ENCODE data around the gene SNORC. TPM values are rescaled to one million over a fixed set of nuclear protein-coding genes. Genes with fewer than 3 reads are reported as not detected.

SNORC gene
- total and polyA plus RNA-seq, 10 of the 15 experiments (the other 5 are each of a cell fraction or from before 2014, with no cell fraction given), result 0.04 to 0.74 (median 0.45) TPM; not detected in 4

GRCh38 chr2:232870766-232871371 is 805 bp downstream of the SNORC start (continued):
- TF ChIP-seq ZBTB11 (CRISPR knock-in tag; IDR thresholded peaks at IDR 0.05), result no peak
- TF ChIP-seq SMARCA5 (IDR thresholded peaks at IDR 0.05), result no peak
- no peak for TF ChIP-seq JUNB (IDR thresholded peaks at IDR 0.05)
- no peak for TF ChIP-seq KDM1A (IDR thresholded peaks at IDR 0.05; ENCODE audit: borderline replicate concordance)
- no peak for TF ChIP-seq FOXM1 (IDR thresholded peaks at IDR 0.05; ENCODE audit: low read depth, low read length)
- no peak for TF ChIP-seq GABPA (IDR thresholded peaks at IDR 0.05; ENCODE audit: low read depth)
- no peak for TF ChIP-seq WRNIP1 (IDR thresholded peaks at IDR 0.05; ENCODE audit: borderline replicate concordance, low read depth, low read length)
- TF ChIP-seq IKZF2 (IDR thresholded peaks at IDR 0.05), result no peak

- POLR2A ChIA-PET, result no interaction called here
- no peak overlapping the region for H3K4me3 ChIP-seq
- TF ChIP-seq KLF5 (IDR thresholded peaks at IDR 0.05; ENCODE audit: partially characterized antibody), result no peak
- TF ChIP-seq, protein P1, sequence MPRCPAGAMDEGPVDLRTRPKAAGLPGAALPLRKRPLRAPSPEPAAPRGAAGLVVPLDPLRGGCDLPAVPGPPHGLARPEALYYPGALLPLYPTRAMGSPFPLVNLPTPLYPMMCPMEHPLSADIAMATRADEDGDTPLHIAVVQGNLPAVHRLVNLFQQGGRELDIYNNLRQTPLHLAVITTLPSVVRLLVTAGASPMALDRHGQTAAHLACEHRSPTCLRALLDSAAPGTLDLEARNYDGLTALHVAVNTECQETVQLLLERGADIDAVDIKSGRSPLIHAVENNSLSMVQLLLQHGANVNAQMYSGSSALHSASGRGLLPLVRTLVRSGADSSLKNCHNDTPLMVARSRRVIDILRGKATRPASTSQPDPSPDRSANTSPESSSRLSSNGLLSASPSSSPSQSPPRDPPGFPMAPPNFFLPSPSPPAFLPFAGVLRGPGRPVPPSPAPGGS (IDR thresholded peaks at IDR 0.05; ENCODE audit: borderline replicate concordance, insufficient read depth, low read depth, low read length, poor library complexity, severe bottlenecking), result no peak
- no peak for TF ChIP-seq RCOR1 (conservative IDR thresholded peaks at IDR 0.05; ENCODE audit: low read depth, low read length)
- TF ChIP-seq, protein P2, sequence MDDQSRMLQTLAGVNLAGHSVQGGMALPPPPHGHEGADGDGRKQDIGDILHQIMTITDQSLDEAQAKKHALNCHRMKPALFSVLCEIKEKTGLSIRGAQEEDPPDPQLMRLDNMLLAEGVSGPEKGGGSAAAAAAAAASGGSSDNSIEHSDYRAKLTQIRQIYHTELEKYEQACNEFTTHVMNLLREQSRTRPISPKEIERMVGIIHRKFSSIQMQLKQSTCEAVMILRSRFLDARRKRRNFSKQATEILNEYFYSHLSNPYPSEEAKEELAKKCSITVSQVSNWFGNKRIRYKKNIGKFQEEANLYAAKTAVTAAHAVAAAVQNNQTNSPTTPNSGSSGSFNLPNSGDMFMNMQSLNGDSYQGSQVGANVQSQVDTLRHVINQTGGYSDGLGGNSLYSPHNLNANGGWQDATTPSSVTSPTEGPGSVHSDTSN (IDR thresholded peaks at IDR 0.05; ENCODE audit: insufficient replicate concordance, low read depth, low read length), result no peak
- H3K9ac ChIP-seq (ENCODE audit: control insufficient read depth, insufficient read depth, low read length), result no peak overlapping the region
- in situ Hi-C loops (cut with MboI) (no loop called here), intact Hi-C loops (cut with micrococcal nuclease; ENCODE audit: unreplicated experiment) (no loop called here)
- H3K79me2 ChIP-seq (ENCODE audit: control insufficient read depth, insufficient read depth, low read length), result no peaks in the 10 kb centered on the region
- WGBS (ENCODE audit: insufficient coverage, insufficient replicate concordance, low lambda C conversion rate, missing lambda C conversion rate), result 70% methylated on average over 13 of the region's 15 CpGs
- H2AFZ ChIP-seq (ENCODE audit: control insufficient read depth, low read depth, low read length), result no peak overlapping the region
- RAD21 ChIA-PET (ENCODE audit: unreplicated experiment), result no interaction called here
- H3K9me3 ChIP-seq (replicated peaks; ENCODE audit: control insufficient read depth, insufficient read depth, low read length), result no peaks in the 10 kb centered on the region
- no peaks in the 10 kb centered on the region for H3K4me1 ChIP-seq (ENCODE audit: control insufficient read depth, insufficient read depth, low read length)
- CTCF ChIA-PET, result no interaction called here
- H3K27ac ChIP-seq (ENCODE audit: control insufficient read depth, insufficient read depth), result no peak overlapping the region
- no peaks in the 10 kb centered on the region for H3K36me3 ChIP-seq (ENCODE audit: control insufficient read depth in 2 of 2, insufficient read depth in 2 of 2, low read length in 1 of 2)
- ATAC-seq, result no peak
- no peak for DNase-seq (ENCODE audit: low read depth, low spot score)
- no TSS peak for BruUV-seq (replicated peaks)
- H3K27me3 ChIP-seq (replicated peaks in 1 of 2; ENCODE audit: control insufficient read depth in 2 of 2, insufficient read depth in 2 of 2, low read length in 1 of 2), result no peaks in the 10 kb centered on the region; a peak in 1 of 4 replicates
- no peak overlapping the region for H3K4me2 ChIP-seq (ENCODE audit: control insufficient read depth, insufficient read depth)
- SMC1A ChIA-PET (ENCODE audit: uncharacterized antibody, unreplicated experiment), result no interaction called here
- H4K20me1 ChIP-seq (ENCODE audit: control insufficient read depth, insufficient read depth), result no peaks in the 10 kb centered on the region
- no peak for FAIRE-seq
These were observed 1.4 kb downstream of the SNORC start for GRCh38 chr2:232871418-232871834.

Measured in GM12878 (cell line).